GM19023 (cell line): ENCODE data around the gene CNGA4.

Experiments
- ATAC-seq: cut with Tn5 transposase; IDR thresholded peaks from one replicate; pipeline ENCODE4 v1.9.1; 2021; ENCODE audit warnings: mild to moderate bottlenecking, moderate library complexity; ENCODE audit not compliant: unreplicated experiment

Gene CNGA4, protein sequence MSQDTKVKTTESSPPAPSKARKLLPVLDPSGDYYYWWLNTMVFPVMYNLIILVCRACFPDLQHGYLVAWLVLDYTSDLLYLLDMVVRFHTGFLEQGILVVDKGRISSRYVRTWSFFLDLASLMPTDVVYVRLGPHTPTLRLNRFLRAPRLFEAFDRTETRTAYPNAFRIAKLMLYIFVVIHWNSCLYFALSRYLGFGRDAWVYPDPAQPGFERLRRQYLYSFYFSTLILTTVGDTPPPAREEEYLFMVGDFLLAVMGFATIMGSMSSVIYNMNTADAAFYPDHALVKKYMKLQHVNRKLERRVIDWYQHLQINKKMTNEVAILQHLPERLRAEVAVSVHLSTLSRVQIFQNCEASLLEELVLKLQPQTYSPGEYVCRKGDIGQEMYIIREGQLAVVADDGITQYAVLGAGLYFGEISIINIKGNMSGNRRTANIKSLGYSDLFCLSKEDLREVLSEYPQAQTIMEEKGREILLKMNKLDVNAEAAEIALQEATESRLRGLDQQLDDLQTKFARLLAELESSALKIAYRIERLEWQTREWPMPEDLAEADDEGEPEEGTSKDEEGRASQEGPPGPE

DNA sequence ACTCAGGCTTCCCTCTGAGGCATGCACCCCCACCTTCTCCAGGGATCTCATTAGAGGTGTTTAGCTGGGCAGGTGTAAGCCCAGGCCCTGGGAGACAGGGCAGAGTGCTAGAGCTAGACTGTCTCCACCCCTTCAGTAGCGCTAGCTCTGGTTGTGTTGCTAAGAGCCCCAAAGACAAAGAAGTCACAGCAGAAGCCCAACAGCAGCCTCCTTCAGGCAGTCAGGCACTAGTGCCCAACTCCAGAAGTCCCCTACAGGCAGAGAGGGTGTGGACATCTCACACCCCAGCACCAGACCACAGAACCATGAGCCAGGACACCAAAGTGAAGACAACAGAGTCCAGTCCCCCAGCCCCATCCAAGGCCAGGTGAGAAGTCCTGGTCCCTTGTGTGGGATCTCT, at the start of gene CNGA4:
CNGA4 (plus strand) TSS at position 188 of the 400 bp plus-strand sequence; CDS start at position 306, 118 bp downstream.
- no peak for ATAC-seq

DNA sequence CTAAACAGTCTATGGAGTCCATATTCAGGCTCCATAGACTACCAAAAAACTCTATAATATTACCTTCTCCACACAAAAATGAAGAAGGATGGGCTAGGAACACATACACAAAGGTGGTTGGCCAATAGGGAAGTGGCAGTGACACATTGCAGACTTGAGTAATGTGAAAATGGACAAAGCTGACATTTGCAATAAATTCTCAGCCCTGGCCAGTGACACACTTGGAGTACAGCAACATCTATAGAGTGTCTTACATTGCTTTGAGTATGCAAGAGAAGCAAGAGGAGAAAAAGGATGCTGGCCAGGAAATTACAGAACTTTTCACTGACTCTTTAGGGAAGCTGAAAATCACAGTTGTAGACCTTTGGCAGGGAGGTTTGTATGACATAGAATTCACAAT, 47.1 kb upstream of the CNGA4 start:
- no peak for ATAC-seq

DNA sequence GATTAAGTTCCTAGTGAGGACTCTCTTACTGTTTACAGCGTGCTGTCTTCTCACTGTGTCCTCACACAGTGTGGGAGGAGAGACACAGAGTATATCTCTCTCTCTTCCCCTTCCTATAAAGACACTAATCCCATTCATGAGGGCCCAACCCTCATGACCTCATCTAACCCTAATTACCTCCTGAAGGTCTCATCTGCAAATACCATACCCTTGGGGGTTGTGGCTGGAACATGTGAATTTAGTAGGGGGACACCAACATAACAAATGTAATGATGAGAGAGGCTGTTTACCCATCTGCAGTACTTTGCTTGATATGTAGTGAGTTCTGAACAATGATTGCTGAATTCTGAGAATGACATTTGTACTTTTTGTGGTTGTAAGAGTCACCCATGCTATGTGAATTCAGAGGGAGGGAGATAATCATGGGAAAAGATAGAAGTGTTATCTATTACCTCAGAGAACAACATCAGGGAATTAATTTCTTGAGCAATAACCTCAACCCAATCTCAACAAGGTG, 44.8 kb upstream of the CNGA4 start:
- no peak for ATAC-seq

DNA sequence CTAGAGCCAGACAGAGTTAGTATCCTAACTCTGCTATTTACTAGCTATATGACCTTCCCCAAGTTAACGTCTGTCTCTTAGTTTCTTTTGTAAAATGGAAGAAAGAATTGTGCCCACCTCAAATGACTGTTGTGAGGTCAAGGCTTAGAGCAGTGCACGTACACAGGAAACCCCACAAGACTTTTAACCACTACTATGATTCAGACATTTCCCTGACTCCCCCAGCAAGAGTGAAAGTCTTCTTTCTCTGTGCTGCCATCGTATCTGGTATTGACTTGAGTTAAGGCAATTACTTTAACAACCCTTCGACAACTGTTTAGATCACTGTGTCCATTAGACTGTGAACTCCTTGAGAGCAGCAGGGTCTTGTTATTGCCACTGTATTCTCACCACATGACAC, 42.5 kb upstream of the CNGA4 start:
- no peak for ATAC-seq

DNA sequence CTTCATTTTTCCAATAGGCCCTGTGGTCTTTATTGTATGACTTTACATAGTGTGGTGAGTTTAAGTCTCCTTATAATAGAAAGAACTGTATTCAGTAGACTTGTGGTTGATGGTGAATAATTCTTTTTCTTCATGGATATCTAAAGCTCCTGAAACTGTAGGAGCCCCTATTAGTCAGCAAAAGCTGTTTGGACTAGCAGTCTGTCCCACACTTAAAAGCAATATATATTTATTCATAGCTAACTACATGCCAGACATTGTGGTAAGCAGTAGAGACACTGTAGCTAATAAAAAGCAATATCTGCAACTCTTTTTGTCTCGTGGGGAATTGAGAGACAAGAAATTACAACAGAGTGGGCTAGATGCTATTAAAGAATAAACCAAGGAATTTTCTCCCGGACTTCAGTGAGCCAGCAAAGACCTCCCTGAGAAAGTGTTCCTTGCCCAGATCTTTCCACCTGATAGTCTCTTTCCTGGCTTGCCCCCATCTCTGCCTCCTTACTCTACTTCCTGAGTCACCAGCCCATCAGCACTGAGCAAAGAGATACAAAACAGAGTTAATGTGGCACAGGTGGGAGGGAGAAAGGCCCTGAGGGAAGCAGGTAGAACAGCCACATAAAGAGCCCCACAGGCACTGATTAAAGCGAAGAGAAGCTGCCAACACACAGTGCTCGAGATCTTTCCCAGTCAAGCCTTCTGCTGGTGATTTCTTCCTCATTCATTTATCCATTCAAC, 41.3 kb upstream of the CNGA4 start:
- no peak for ATAC-seq

DNA sequence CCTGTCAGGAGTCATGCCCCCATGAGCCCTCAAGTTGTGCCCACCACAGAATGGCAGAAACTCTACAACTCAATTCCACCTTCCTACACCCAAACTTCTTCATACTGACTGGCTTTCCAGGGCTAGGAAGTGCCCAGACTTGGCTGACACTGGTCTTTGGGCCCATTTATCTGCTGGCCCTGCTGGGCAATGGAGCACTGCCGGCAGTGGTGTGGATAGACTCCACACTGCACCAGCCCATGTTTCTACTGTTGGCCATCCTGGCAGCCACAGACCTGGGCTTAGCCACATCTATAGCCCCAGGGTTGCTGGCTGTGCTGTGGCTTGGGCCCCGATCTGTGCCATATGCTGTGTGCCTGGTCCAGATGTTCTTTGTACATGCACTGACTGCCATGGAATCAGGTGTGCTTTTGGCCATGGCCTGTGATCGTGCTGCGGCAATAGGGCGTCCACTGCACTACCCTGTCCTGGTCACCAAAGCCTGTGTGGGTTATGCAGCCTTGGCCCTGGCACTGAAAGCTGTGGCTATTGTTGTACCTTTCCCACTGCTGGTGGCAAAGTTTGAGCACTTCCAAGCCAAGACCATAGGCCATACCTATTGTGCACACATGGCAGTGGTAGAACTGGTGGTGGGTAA, 39.6 kb upstream of the CNGA4 start, which contains the start of gene OR52W1:
OR52W1 (plus strand) TSS at position 51 of the 637 bp plus-strand sequence; CDS start at position 51, 0 bp downstream.
- no peak for ATAC-seq

DNA sequence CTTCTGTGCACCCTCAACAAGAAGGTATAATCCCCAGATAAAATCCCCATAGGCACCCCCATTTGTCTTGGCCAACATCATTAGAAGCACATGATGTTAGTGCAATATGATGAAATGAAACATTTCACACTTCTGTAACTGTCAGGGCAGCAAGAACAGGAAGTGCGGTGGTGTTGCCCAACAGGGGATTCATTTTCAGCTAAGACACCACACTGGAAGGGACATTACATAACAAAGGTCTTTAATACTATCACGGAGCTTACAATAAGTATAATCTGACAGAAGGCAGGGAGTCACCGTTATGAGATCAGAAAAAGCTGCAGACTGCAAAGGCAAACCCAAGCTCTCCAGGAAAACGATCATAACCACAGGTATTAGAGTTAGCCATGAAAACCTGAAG, 37.9 kb upstream of the CNGA4 start:
- no peak for ATAC-seq

DNA sequence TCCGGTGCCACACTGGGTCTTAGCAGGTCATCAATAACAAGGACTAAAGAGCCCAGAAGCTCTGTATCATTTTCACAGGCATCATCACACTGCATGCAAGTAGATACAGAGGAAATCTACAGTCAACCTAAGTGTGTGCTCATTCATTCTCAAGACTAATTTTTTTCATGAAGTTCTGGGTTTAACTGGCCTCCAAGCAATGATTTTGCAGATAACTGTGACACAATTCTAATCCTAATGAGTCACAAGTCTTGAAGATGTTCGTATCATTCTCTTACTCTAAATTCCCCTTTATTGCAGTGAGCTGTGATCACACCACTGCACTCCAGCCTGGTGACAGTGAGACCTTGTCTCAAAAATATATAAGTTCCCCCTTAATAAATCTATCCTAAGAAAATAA, 37.4 kb upstream of the CNGA4 start:
- ATAC-seq, result no peak

DNA sequence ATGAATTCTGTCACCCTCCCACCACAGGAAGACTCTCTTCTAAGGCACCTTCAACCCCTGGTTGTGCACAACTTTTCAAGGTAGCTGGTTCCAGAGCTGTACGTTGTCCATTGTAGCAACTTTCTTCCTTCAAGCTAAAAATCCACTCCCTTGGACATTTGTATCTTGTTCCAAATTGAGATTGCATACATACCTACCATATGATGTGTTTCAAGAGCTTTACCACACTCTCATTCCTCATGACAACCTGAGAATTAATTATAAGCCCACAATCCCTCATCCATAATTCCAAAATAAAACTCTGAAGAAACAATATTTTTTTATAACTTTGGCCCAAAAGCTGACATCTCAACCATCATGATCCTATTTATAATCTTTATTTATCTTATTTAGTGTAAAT, 36.8 kb upstream of the CNGA4 start:
- ATAC-seq, result no peak

DNA sequence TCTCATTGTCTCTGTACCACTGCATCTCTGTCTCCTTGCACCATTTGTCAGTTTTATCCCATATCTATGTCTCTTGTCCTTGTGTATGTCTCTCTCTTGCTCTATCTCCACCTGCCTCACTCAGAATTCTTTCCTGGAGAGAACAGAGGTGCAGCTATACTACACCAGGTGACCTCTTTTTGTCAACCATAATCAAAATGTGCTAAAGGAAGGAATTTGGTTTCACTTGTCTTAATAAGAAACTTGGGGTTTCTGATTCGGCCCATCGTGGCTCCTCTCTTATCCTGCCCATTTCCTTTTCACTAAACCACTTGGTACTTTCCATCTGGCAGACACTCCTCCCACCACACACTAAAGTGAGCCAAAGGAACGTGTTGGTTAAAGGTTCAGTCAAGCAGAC, 35.6 kb upstream of the CNGA4 start:
- peak; percentile 64 for ATAC-seq

DNA sequence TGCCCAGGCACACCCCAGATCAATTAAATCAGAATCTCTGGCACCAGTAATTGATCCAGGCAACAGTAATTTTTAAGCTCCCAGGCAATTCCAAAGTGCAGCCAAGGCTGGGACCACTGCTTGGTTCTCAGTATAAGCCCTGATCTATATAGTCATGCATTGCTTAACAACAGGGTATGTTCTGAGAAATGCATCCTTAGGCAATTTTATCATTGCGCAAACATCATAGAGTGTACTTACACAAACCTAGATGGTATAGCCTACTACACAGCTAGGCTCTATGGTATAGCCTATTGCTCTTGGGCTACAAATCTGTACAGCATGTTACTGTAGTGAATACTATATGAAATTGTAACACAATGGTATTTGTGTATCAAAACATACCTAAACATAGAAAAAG, 34.2 kb upstream of the CNGA4 start:
- ATAC-seq, result no peak

DNA sequence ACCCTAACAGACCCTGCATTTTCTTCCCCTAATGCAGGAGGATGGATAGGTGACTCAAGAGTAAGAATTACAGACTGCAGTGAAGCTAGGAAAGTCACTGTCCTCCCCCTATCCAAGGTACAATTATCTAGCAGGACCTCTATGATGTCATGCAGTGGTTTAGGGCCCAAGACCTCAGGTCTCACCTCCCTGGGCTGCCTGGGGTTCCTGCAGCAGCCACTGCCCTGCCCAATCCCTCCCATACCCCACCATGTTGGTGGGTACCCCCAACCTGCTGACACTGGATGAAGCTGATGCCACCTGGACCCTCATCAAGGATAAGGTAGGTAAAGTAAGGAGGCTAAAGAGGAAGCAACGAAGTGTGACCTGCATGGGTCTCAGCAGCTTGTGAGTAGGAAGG, 33.5 kb upstream of the CNGA4 start, which contains the start of gene C11orf42:
C11orf42 (plus strand) TSS at position 192 of the 400 bp plus-strand sequence; CDS start at position 251, 59 bp downstream.
- ATAC-seq, result no peak

DNA sequence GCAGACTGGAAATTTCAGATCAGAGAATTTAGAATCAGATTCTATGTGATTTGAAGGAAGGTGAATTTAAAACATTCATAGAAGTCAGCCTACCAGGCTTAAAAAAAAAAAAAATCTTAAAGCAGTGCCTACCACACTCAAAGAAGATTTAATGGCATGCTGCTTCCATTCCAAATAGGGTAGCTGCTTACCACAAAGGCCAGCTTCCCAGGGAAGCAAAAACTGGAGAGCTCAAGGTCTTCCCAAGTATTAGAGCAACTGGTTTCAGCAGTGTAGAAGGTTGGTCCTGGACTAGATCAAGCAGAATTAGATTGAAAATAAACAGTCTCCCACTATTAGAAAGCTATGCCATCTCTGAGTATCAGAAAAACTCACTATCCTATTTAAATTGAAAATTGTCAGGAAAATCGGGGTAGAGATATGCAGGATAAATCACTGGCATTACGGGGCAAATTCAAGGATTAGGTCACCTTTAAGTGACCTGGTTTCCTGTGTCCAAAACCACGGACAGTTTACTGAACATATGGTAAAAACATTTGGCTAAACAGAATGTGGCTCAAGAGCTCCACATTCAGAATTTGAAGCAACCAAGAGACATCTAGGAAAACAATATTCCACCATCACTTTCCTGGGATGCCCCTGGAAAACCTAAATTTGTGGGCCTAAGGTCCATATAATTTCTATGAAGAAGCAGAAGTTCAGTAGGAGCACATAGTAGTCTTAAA, 32.3 kb upstream of the CNGA4 start:
- no peak for ATAC-seq

DNA sequence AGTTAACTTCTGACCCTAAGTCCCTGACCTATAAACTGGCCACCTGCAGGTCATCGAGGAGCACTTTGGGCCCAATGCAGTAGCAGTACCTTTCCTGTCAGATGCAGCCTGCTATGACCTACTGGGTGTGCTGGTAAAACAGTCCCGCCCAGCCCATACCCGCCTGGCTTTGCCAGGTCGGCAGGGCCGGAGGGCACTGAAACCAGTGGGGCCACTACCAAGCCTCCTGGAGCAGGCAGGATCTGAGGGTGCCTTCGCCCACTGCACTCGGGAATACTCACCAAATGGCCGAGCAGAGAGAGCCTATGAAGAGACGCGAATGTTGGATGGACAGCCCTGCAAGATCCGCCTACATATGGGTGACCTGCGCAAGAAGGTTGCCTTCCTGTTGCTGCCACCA, 29.1 kb upstream of the CNGA4 start:
- no peak for ATAC-seq

DNA sequence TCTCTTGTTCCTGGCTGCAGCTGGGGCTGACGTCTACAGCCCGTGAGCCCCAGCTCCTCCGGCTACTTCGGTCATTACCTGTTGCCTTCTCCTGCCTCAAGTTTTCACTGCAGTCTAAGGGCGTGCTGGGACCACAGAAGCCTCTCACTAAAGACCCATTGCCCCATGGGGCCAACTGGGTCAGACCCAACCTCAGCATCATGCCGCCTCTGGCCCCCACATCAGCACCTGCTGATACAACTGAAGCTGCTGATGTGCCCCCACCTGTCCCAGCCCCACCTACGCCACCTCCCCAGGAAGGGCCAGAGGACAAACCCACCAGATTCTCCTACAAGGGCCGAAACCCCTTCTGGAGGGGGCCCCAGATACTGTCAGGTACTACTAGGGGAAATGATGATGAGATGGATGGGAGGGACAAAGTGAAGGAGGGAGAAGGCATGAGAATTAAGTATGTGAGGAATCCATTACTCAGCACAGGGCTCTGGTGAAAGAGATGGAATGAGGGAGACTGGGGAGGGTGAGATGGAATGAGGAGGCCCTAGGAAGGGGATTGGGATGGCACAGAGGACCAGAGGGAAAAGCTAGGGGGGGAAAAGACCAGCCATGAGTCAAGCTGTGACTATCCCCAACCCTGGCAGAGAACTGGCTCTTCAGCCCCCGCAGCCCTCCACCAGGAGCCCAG, 28.5 kb upstream of the CNGA4 start:
- ATAC-seq, result no peak

DNA sequence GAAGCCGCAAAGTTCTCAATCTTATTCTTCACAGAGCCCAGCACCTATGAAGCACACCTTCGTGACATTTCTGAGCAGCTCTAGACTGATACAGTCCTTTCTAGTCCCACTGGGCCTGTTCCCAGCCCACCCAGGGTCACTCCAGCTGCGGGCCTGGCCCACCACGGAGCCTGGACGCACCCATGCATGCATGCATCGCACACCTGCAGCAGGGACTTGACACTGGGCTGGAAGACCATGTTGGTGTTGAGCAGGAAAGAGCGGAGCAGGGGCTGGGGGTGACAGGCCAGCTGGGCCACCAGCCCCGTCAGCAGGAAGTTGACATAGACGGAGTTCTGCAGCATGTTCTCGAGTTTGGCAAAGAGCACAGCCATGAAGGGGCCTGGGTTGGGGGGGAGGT, 24.4 kb upstream of the CNGA4 start:
- no peak for ATAC-seq

DNA sequence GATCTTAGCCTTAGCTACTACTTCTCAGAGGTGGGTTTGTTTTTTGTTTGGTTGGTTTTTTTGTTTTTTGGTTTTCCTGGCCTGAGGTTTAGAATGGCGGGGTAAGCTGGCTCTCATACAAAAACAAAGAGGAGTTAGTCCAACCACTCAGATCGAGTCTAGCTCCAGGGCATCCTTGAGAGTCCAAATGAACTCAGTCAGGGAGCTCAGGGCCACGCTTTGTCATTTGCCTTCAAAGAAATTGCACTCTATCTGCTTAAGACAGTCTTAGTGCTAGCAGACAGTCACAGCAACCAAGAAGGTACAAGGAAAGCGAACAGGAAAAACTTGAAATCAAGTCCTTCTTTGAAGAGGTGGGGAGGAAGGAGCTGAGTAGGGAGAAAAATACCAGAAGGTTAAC, 22.4 kb upstream of the CNGA4 start:
- ATAC-seq, result no peak

DNA sequence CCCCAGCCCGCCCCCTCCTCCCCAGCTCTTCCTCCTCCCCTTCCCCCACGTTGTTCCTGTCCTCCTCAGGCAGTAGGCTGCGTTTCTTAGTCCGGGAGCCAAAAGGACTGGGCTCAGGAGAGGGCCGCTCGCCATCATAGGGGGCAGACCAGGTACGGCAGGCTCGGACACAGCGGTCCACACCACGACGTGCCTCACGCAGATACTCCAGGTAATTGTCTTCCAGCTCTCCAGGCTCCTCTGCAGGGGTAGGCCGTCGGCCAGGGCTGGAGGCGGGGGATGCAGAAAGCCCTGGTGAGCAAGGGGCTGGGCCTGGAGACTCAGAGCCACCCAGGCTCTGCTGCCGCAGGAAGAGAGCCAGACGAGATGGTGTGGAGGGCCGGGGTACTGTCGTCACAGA, 21.2 kb upstream of the CNGA4 start:
- no peak for ATAC-seq

DNA sequence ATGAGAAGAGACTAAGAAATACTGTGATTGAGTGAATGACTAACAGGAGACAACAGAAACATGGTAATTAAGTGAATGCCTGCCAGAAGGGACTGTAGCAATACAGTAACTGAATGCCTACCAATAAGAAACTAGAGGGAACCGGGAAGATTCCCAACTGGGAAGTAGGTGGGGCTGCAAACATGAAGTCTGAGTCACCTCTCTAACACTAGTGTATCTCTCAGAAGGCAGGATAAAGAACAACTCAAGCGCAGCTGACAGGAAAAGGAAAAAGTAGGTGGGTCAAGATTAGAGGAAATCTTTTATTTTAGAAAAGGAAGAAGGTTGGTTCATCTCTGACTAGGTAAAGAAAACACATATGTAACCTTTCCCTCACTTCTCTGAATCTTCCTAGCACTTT, 19.5 kb upstream of the CNGA4 start:
- ATAC-seq, result no peak

DNA sequence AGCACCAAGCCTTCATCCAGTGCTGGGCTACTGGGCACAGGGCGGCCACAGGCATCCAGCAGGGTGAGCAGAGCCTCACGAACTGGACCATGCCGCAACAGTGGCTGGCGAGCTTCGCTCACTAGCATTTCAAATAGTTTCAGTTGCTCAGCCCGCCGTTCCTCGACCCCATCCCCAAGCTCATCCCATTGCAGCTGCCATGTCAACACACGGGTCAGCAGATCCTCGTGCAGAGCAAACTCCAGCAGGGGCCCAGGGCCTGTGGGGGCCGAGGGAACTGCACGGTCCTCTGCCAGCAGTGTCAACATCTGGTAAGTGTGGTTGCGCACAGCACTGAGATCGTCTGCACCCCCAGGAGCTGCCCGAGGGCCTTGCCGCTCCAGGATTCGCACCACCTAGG, 15.0 kb upstream of the CNGA4 start:
- ATAC-seq, result no peak
